ENCODE measurements around the gene KRTAP5-3. TPM values are rescaled to one million over a fixed set of nuclear protein-coding genes. Genes with fewer than 3 reads are reported as not detected.

KRTAP5-3 gene
- total RNA-seq, 2 donors from 2014 or later = not detected

- intact Hi-C loops (cut with DNase I) = no loop called here
- ATAC-seq = no peak
- DNase-seq = no peak
Observed at GRCh38 chr11:1560649-1561251, 47.5 kb downstream of the KRTAP5-3 start.

GRCh38 chr11:1560002-1560648 lies 48.1 kb downstream of the KRTAP5-3 start:
- intact Hi-C loops (cut with DNase I) = no loop called here
- ATAC-seq = no peak

GRCh38 chr11:1559111-1559951 lies 48.9 kb downstream of the KRTAP5-3 start:
- peak; percentile 85 to 86 for ATAC-seq
- intact Hi-C loops (cut with DNase I) = no loop called here
- DNase-seq = peak; percentile 91

More at GRCh38 chr11:1560002-1560648, 48.1 kb downstream of the KRTAP5-3 start:
- DNase-seq = no peak

- ATAC-seq (peak; percentile 0), DNase-seq (peak; percentile 23)
- intact Hi-C loops (cut with DNase I) = no loop called here
Observed at GRCh38 chr11:1558775-1559110, 49.5 kb downstream of the KRTAP5-3 start.

GRCh38 chr11:1557904-1558774 lies 50.1 kb downstream of the KRTAP5-3 start:
- DNase-seq (peak; percentile 64), ATAC-seq (peak; percentile 52 to 61)
- intact Hi-C loops (cut with DNase I) = no loop called here

Other genes with a start within 250 kb of the KRTAP5-3 start
- gene BRSK2, start 218.5 kb downstream of the KRTAP5-3 start, total RNA-seq = 1 to 10 TPM; 1.3 to 1.6 TPM
- 10 to 100 TPM; 36.6 to 44.0 TPM for gene MOB2, start 121.7 kb downstream of the KRTAP5-3 start, total RNA-seq
- 10 to 100 TPM in 1 of 2 donors, 1 to 10 TPM in 1; 9.0 to 21.7 TPM for gene DUSP8, start 36.2 kb downstream of the KRTAP5-3 start, total RNA-seq
- not detected for gene KRTAP5-1, start 23.2 kb downstream of the KRTAP5-3 start, total RNA-seq
- not detected for gene KRTAP5-2, start 10.2 kb downstream of the KRTAP5-3 start, total RNA-seq
- gene KRTAP5-4, start 13.7 kb upstream of the KRTAP5-3 start, total RNA-seq = not detected
- not detected for gene KRTAP5-5, start 21.3 kb upstream of the KRTAP5-3 start, total RNA-seq
- not detected for gene KRTAP5-6, start 88.7 kb upstream of the KRTAP5-3 start, total RNA-seq
- under 1 TPM; 0.27 to 0.76 TPM for gene IFITM10, start 142.1 kb upstream of the KRTAP5-3 start, total RNA-seq
- 100 to 1,000 TPM; 635 to 667 TPM for gene CTSD, start 155.5 kb upstream of the KRTAP5-3 start, total RNA-seq
- gene SYT8, start 226.5 kb upstream of the KRTAP5-3 start, total RNA-seq = not detected
- under 1 TPM; 0.35 to 0.52 TPM for gene TNNI2, start 230.5 kb upstream of the KRTAP5-3 start, total RNA-seq
- gene LSP1, start 244.6 kb upstream of the KRTAP5-3 start, total RNA-seq = 10 to 100 TPM; 24.9 to 31.2 TPM